Cardiac muscle cell (in vitro differentiated cells and primary cell): Measurements from ENCODE around the gene PPP2R2C. TPM values are rescaled to one million over a fixed set of nuclear protein-coding genes. Genes with fewer than 3 reads are reported as not detected.

Source experiments
- DNase-seq, 2 donors: peaks; one replicate each; pipeline versions ENCODE4 v3.0.0 to v3.0.0-alpha.2; 2010 to 2017; ENCODE audit warnings: low read depth in 1 of 2, low spot score in 1 of 2
- H3K27ac ChIP-seq: fragments of 200-600 bp; sonication (generic); 2 replicates; pipeline ENCODE4 v1.5.1; 2016
- H3K27me3 ChIP-seq: fragments of 200-600 bp; sonication (generic); 2 replicates; pipeline ENCODE4 v1.6.0; 2016; ENCODE audit warnings: control low read depth
- H3K36me3 ChIP-seq: fragments of 200-600 bp; sonication (generic); 2 replicates; pipeline ENCODE4 v1.5.1; 2016; ENCODE audit warnings: control low read depth
- H3K4me1 ChIP-seq: fragments of 200-600 bp; sonication (generic); 2 replicates; pipeline ENCODE4 v1.8.1; 2017; ENCODE audit warnings: low read depth, mild to moderate bottlenecking, mixed run types
- H3K4me3 ChIP-seq: fragments of 200-600 bp; sonication (generic); 2 replicates; pipeline ENCODE4 v1.5.1; 2016; ENCODE audit warnings: mild to moderate bottlenecking
- H3K9me3 ChIP-seq: fragments of 200-600 bp; sonication (generic); 2 replicates; pipeline ENCODE4 v1.5.1; 2017; ENCODE audit warnings: low read depth, mild to moderate bottlenecking, control low read depth
- polyA plus RNA-seq: library from polyadenylated mRNA; unstranded; fragments of >200 nt; fragmentation: Nextera tagmentation; extraction: Ambion mirVana; gene quantifications from 2 replicates; pipeline ENCODE4 v1.2.1, GENCODE V29; 2016
- total RNA-seq: library from RNA; depleted of rRNA; stranded (reverse); fragments of >200 nt; gene quantifications from 2 replicates; pipeline ENCODE4 v1.2.3, GENCODE V29; 2016
- TF ChIP-seq, protein P1 (sequence below): IDR thresholded peaks from 2 replicates; pipeline ENCODE4 v1.5.1; 2012; ENCODE audit warnings: low read depth, mild to moderate bottlenecking, low read length

PPP2R2C gene
- total and polyA plus RNA-seq, 2 experiments from 2014 or later = not detected

DNA sequence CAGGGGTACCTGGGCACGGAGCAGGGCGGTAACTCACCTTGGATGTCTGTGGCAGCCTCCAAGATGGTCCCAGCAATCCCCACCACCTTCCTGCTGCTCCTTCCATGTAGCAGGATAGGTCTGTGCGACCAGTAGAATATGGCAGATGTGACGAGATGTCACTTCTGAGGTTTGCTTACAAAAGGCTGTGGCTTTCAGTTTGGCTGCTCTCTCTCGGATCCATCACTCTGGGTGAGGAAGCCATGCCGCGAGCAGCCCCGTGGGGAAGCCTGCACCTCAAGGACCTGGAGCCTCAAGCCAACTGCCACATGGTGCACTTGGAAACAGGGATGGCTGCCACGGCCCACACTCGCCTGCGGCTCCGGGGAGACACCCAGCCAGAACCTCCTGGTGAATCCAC is 165.2 kb downstream of the PPP2R2C start:
- no peak overlapping the region for H3K4me3 ChIP-seq
- no peak overlapping the region for H3K27ac ChIP-seq
- H3K36me3 ChIP-seq = no peaks in the 10 kb centered on the region
- TF ChIP-seq, protein P1, sequence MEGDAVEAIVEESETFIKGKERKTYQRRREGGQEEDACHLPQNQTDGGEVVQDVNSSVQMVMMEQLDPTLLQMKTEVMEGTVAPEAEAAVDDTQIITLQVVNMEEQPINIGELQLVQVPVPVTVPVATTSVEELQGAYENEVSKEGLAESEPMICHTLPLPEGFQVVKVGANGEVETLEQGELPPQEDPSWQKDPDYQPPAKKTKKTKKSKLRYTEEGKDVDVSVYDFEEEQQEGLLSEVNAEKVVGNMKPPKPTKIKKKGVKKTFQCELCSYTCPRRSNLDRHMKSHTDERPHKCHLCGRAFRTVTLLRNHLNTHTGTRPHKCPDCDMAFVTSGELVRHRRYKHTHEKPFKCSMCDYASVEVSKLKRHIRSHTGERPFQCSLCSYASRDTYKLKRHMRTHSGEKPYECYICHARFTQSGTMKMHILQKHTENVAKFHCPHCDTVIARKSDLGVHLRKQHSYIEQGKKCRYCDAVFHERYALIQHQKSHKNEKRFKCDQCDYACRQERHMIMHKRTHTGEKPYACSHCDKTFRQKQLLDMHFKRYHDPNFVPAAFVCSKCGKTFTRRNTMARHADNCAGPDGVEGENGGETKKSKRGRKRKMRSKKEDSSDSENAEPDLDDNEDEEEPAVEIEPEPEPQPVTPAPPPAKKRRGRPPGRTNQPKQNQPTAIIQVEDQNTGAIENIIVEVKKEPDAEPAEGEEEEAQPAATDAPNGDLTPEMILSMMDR = no peak
- DNase-seq = no peak
- H3K4me1 ChIP-seq = no peaks in the 10 kb centered on the region
- H3K9me3 ChIP-seq = no peaks in the 10 kb centered on the region
- peaks cover 19% of the 10 kb centered on the region for H3K27me3 ChIP-seq

DNA sequence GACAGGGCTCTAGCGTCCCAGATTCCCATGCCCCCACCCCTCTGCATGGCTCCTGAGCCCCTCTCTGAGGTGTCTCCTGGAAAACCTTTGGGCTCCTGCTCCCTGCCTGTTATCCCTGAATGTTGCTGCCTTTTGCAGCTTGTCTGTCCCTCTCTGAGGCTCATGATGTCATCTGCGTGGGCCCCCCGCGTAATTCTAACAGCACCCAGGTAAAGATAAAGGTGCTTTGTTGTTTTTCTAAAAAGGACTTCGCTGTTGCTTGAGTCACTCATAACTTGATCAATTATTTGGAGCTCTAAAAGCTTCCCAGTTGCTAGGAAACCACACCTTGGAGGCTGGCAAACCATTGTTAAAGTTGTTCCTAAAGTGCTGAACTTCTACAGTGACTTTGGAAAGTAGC is 166.1 kb downstream of the PPP2R2C start:
- Histone ChIP-seq H3K9me3 (no peaks in the 10 kb centered on the region), H3K36me3 (no peaks in the 10 kb centered on the region), H3K4me1 (no peaks in the 10 kb centered on the region), H3K4me3 (no peak overlapping the region), H3K27ac (no peak overlapping the region), H3K27me3 (peaks cover 19% of the 10 kb centered on the region)
- DNase-seq = no peak
- TF ChIP-seq, protein P1 = no peak

DNA sequence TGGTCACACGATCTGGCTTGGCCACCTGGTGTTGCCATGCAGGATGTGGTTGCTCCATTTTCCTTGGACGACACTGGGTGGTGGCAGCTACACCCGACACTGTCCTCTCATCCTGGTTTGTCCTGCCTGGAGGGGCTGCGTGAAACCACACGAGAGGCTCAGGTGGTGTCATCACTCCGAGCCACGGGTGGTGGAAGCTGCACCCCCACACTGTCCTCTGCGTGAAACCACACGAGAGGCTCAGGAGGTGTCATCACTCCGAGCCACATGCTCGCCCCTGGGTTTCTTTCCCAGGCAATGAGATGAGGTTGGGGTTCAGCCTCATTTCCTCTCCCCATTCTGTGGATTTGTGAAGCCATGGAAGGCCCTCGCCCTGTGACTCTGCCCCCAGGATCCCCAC is 168.5 kb downstream of the PPP2R2C start:
- Histone ChIP-seq H3K4me1 (no peaks in the 10 kb centered on the region), H3K4me3 (no peak overlapping the region)

DNA sequence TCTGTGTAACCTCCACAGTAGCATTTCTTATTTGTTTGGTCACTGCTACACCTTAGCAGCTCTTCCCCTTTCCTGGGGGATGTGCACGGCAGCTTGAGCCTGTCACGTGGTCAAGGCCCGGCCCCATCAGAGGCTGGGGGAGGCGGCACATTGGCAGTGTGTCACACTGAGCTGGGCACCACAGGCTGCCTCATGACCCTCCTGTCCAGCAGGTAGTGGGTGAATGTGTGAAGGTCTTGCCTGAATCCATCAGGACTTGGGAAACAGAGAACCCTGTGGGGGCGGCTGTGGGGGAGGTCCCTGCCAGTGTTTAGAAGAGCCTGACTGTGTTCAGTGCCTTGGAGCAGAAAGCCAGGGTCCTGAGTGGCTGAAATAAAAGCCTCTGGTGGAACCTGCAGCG is 169.5 kb downstream of the PPP2R2C start:
- no peaks in the 10 kb centered on the region for H3K36me3 ChIP-seq
- H3K4me3 ChIP-seq = no peak overlapping the region
- H3K27ac ChIP-seq = no peak overlapping the region
- DNase-seq = no peak
- no peaks in the 10 kb centered on the region for H3K4me1 ChIP-seq
- no peaks in the 10 kb centered on the region for H3K9me3 ChIP-seq
- H3K27me3 ChIP-seq = no peaks in the 10 kb centered on the region
- TF ChIP-seq, protein P1 = no peak

More for the DNA sequence above, 168.5 kb downstream of the PPP2R2C start:
- Histone ChIP-seq H3K36me3 (no peaks in the 10 kb centered on the region), H3K27ac (no peak overlapping the region), H3K27me3 (peaks cover 6% of the 10 kb centered on the region), H3K9me3 (no peaks in the 10 kb centered on the region)
- TF ChIP-seq, protein P1 = no peak
- DNase-seq = no peak

DNA sequence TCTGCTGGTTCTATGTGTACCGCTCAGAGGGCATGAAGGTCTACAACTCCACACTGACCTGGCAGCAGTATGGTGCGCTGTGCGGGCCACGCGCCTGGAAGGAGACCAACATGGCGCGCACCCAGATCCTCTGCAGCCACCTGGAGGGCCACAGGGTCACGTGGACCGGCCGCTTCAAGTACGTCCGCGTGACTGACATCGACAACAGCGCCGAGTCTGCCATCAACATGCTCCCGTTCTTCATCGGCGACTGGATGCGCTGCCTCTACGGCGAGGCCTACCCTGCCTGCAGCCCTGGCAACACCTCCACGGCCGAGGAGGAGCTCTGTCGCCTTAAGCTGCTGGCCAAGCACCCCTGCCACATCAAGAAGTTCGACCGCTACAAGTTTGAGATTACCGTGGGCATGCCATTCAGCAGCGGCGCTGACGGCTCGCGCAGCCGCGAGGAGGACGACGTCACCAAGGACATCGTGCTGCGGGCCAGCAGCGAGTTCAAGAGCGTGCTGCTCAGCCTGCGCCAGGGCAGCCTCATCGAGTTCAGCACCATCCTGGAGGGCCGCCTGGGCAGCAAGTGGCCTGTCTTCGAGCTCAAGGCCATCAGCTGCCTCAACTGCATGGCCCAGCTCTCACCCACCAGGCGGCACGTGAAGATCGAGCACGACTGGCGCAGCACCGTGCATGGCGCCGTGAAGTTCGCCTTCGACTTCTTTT is 170.5 kb downstream of the PPP2R2C start:
- Histone ChIP-seq H3K4me1 (no peaks in the 10 kb centered on the region), H3K9me3 (no peaks in the 10 kb centered on the region), H3K36me3 (no peaks in the 10 kb centered on the region), H3K27me3 (no peaks in the 10 kb centered on the region), H3K4me3 (no peak overlapping the region), H3K27ac (no peak overlapping the region)
- TF ChIP-seq, protein P1 = no peak
- DNase-seq = no peak
